Measurements from ENCODE around the gene OIT3.

Gene OIT3

DNA sequence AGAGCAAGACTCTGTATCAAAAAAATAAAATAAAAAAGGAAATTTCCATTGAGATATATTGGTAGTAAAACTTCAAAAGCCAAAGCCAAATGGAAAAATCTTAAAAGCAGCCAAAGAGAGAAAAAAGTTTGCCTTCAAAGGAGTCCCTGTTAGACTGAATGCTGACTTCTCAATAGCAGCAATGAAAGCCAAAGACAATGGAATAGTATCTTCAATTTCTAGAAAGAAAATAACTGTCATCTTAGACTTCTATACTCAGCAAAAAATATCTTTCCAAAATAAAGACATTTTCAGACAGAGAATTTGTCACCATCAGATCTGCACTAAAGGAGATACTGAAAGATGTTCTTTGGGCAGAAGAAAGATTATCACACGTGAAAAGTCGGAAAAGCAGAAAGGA lies 14.3 kb upstream of the OIT3 start:
- no peak for DNase-seq

DNA sequence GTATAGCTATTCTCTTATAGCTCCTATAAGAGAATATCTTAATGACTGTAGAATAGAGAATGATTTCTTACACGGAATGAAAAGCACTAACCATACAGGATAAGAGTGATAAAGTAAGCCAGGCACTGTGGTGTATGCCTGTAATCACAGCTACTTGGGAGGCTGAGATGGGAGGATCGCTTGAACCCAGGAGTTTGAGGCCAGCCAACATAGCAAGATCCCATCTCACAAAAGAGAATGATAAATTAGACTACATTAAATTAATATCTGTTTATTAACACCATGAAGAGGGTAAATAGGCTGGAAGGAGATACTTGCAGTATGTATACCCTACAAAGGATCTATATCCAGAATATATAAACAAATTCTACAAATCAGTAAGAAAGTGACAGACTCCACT lies 12.2 kb upstream of the OIT3 start:
- no peak for DNase-seq
- Histone ChIP-seq H3K27me3 (ENCODE audit: insufficient read depth, low read depth, severe bottlenecking) (no peaks in the 10 kb centered on the region), H3K27ac (no peak overlapping the region), H3K9me3 (ENCODE audit: severe bottlenecking) (no peaks in the 10 kb centered on the region), H3K36me3 (no peaks in the 10 kb centered on the region), H3K4me3 (ENCODE audit: low read depth, low read length) (no peak overlapping the region)
- TF ChIP-seq, protein P1, sequence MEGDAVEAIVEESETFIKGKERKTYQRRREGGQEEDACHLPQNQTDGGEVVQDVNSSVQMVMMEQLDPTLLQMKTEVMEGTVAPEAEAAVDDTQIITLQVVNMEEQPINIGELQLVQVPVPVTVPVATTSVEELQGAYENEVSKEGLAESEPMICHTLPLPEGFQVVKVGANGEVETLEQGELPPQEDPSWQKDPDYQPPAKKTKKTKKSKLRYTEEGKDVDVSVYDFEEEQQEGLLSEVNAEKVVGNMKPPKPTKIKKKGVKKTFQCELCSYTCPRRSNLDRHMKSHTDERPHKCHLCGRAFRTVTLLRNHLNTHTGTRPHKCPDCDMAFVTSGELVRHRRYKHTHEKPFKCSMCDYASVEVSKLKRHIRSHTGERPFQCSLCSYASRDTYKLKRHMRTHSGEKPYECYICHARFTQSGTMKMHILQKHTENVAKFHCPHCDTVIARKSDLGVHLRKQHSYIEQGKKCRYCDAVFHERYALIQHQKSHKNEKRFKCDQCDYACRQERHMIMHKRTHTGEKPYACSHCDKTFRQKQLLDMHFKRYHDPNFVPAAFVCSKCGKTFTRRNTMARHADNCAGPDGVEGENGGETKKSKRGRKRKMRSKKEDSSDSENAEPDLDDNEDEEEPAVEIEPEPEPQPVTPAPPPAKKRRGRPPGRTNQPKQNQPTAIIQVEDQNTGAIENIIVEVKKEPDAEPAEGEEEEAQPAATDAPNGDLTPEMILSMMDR (IDR thresholded peaks at IDR 0.05; ENCODE audit: low read depth, low read length): no peak

More for the DNA sequence above, 14.3 kb upstream of the OIT3 start:
- TF ChIP-seq, protein P1 (IDR thresholded peaks at IDR 0.05; ENCODE audit: low read depth, low read length): no peak
- H3K4me3 ChIP-seq (ENCODE audit: low read depth, low read length): no peak overlapping the region
- H3K27me3 ChIP-seq (ENCODE audit: insufficient read depth, low read depth, severe bottlenecking): no peaks in the 10 kb centered on the region
- no peaks in the 10 kb centered on the region for H3K9me3 ChIP-seq (ENCODE audit: severe bottlenecking)
- no peak overlapping the region for H3K27ac ChIP-seq
- H3K36me3 ChIP-seq: no peaks in the 10 kb centered on the region

DNA sequence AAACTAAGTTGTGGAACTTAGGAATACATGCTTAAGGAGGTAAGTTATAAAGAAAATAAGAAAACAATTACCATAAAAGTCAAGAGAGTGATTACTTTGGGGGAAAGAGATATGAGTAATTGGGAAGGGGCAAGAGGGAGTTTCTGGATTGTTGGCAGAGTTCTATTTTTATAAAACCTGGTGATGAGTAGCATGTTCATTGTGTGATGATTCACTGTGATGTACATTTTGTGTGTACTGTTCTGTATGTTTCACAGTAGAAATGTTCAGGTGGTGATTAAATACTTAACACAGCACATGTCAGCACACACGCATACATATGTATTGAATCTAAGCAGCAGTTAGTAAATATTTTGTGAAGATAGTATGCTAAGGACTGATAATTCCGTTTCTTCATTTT lies 9.7 kb upstream of the OIT3 start:
- H3K4me3 ChIP-seq (ENCODE audit: low read depth, low read length): no peak overlapping the region
- H3K27me3 ChIP-seq (ENCODE audit: insufficient read depth, low read depth, severe bottlenecking): no peaks in the 10 kb centered on the region
- TF ChIP-seq, protein P1 (IDR thresholded peaks at IDR 0.05; ENCODE audit: low read depth, low read length): no peak
- H3K36me3 ChIP-seq: peaks cover 4% of the 10 kb centered on the region; the same call in 1 of the 2 replicates
- no peak for DNase-seq
- no peaks in the 10 kb centered on the region for H3K9me3 ChIP-seq (ENCODE audit: severe bottlenecking)
- H3K27ac ChIP-seq: no peak overlapping the region

DNA sequence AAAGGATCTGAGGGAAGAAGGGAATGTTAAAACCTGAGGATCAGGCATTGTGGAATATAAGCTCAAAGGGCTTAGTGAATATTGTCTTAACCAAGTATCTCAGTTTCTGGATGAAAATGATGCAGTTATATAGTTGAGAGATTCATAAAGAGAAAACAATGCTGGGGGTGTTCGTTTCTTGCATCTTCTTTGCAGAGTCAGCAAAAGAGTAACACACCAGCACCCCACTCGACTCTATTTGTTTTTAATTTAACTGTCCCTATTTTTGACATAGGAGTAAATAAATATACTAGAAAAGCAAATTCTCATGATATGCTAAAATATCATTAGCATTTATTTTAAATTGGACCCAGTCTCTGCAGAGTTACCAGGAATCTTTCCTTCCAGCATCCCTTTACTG lies 7.6 kb upstream of the OIT3 start:
- DNase-seq: no peak
- H3K4me3 ChIP-seq (ENCODE audit: low read depth, low read length): no peak overlapping the region
- H3K27me3 ChIP-seq (ENCODE audit: insufficient read depth, low read depth, severe bottlenecking): no peaks in the 10 kb centered on the region
- H3K27ac ChIP-seq: no peak overlapping the region
- no peaks in the 10 kb centered on the region for H3K9me3 ChIP-seq (ENCODE audit: severe bottlenecking)
- TF ChIP-seq, protein P1 (IDR thresholded peaks at IDR 0.05; ENCODE audit: low read depth, low read length): no peak
- H3K36me3 ChIP-seq: peaks cover 4% of the 10 kb centered on the region; the same call in 1 of the 2 replicates

DNA sequence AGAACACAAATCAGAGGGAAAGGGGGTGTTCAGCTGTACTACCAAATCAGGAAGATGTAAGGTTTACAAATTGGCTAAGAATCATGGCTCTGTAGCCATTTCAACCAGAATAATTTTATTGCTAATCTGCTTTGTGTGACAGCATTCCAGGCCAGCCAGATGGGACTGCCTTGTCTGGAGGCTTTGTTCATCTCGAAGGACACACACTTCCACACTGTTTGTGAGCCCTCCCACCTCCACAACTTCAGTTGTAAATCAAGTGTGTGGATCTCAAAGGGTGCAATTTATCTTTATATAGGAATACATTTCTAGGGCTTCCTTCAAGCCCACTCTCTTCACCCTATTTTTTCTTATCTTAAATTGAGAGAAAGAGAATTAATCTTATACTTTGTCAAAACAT lies 6.9 kb upstream of the OIT3 start:
- DNase-seq: peak; percentile 41
- Histone ChIP-seq H3K4me3 (ENCODE audit: low read depth, low read length) (no peak overlapping the region), H3K27ac (peak overlapping the region; percentile 14), H3K9me3 (ENCODE audit: severe bottlenecking) (no peaks in the 10 kb centered on the region), H3K36me3 (peaks cover 4% of the 10 kb centered on the region; the same call in 1 of the 2 replicates), H3K27me3 (ENCODE audit: insufficient read depth, low read depth, severe bottlenecking) (no peaks in the 10 kb centered on the region)
- TF ChIP-seq, protein P1 (IDR thresholded peaks at IDR 0.05; ENCODE audit: low read depth, low read length): no peak

DNA sequence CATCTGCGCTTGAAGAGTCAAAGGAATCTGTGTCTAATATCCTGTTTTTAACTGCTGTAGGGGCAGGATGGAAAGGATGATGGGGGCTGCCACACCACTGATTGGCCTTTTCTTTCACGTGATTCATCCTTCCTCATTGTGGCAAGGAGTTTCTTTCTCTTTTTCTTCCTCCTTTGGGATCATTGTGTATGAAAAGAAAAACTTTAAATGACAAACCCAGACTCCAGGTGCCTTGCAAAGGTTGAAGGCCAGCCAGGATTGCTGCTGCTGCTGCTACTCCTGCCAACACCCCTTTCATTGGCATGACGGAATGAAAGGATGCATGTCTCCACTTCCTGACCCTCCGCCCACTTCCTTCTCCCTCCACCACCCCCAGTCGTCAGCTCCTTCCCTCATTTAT lies 6.5 kb upstream of the OIT3 start:
- Histone ChIP-seq H3K4me3 (ENCODE audit: low read depth, low read length) (no peak overlapping the region), H3K9me3 (ENCODE audit: severe bottlenecking) (no peaks in the 10 kb centered on the region), H3K27me3 (ENCODE audit: insufficient read depth, low read depth, severe bottlenecking) (no peaks in the 10 kb centered on the region)

More for the DNA sequence above, 6.5 kb upstream of the OIT3 start:
- TF ChIP-seq, protein P1 (IDR thresholded peaks at IDR 0.05; ENCODE audit: low read depth, low read length): no peak
- no peak for DNase-seq
- Histone ChIP-seq H3K27ac (peak overlapping the region; percentile 14), H3K36me3 (peaks cover 4% of the 10 kb centered on the region; the same call in 1 of the 2 replicates)

Measured in WERI-Rb-1 (cell line).